Activated naive CD8-positive, alpha-beta T cell (primary cell): ENCODE results near the gene CIC.

Experiments
- H3K27ac Mint-ChIP-seq: one replicate; pipeline ENCODE4 v1.8.0; 2021; ENCODE audit warnings: mixed read lengths
- H3K27me3 Mint-ChIP-seq: one replicate; pipeline ENCODE4 v1.8.0; 2021; ENCODE audit warnings: mixed read lengths
- H3K36me3 Mint-ChIP-seq: one replicate; pipeline ENCODE4 v1.8.0; 2021; ENCODE audit warnings: mixed read lengths
- H3K4me1 Mint-ChIP-seq: one replicate; pipeline ENCODE4 v1.8.0; 2021; ENCODE audit warnings: low read depth, mixed read lengths
- H3K4me3 Mint-ChIP-seq: one replicate; pipeline ENCODE4 v1.8.0; 2021; ENCODE audit warnings: mild to moderate bottlenecking, mixed read lengths
- H3K9me3 Mint-ChIP-seq: one replicate; pipeline ENCODE4 v1.8.0; 2021; ENCODE audit warnings: low read depth, mixed read lengths

The CIC gene

GRCh38 chr19:42292042-42292960, 23.2 kb downstream of the CIC start:
- Mint-ChIP-seq H3K9me3 (no peaks in the 10 kb centered on the region), H3K4me1 (peaks cover 7% of the 10 kb centered on the region), H3K27ac (no peak overlapping the region), H3K27me3 (no peaks in the 10 kb centered on the region), H3K36me3 (no peaks in the 10 kb centered on the region), H3K4me3 (no peak overlapping the region)

- Mint-ChIP-seq H3K4me1 (peaks cover 7% of the 10 kb centered on the region), H3K9me3 (no peaks in the 10 kb centered on the region), H3K36me3 (no peaks in the 10 kb centered on the region), H3K4me3 (no peak overlapping the region), H3K27me3 (no peaks in the 10 kb centered on the region), H3K27ac (no peak overlapping the region)
Observed at GRCh38 chr19:42292963-42293362, 23.9 kb downstream of the CIC start.

DNA sequence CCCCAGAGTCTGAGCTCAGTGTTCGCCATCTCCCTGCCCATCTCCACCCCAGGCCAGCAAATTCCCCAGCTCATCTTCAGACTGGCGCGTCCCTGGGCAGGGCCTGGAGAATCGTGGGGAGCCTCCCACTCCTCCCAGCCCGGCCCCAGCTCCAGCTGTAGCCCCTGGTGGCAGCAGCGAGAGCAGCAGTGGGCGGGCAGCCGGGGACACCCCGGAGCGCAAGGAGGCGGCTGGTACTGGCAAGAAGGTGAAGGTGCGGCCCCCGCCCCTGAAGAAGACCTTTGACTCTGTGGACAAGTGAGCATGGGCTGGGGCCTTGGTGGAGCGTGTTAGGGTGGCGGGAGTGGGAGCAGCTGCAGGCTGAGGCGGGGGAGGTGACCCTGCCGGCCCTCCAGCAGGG, 24.5 kb downstream of the CIC start:
- Mint-ChIP-seq H3K4me3 (no peak overlapping the region), H3K27me3 (no peaks in the 10 kb centered on the region), H3K27ac (no peak overlapping the region), H3K36me3 (no peaks in the 10 kb centered on the region), H3K9me3 (no peaks in the 10 kb centered on the region), H3K4me1 (peaks cover 7% of the 10 kb centered on the region)

- H3K36me3 Mint-ChIP-seq, result no peaks in the 10 kb centered on the region
- no peaks in the 10 kb centered on the region for H3K27me3 Mint-ChIP-seq
- H3K9me3 Mint-ChIP-seq, result no peaks in the 10 kb centered on the region
- H3K4me1 Mint-ChIP-seq, result peaks cover 7% of the 10 kb centered on the region
- H3K27ac Mint-ChIP-seq, result no peak overlapping the region
- H3K4me3 Mint-ChIP-seq, result no peak overlapping the region
Observed at GRCh38 chr19:42293948-42294347, 24.9 kb downstream of the CIC start.

- Mint-ChIP-seq H3K27me3 (no peaks in the 10 kb centered on the region), H3K4me3 (no peak overlapping the region), H3K4me1 (peaks cover 7% of the 10 kb centered on the region), H3K36me3 (no peaks in the 10 kb centered on the region), H3K9me3 (no peaks in the 10 kb centered on the region), H3K27ac (no peak overlapping the region)
Observed at GRCh38 chr19:42294471-42295137, 25.6 kb downstream of the CIC start.

DNA sequence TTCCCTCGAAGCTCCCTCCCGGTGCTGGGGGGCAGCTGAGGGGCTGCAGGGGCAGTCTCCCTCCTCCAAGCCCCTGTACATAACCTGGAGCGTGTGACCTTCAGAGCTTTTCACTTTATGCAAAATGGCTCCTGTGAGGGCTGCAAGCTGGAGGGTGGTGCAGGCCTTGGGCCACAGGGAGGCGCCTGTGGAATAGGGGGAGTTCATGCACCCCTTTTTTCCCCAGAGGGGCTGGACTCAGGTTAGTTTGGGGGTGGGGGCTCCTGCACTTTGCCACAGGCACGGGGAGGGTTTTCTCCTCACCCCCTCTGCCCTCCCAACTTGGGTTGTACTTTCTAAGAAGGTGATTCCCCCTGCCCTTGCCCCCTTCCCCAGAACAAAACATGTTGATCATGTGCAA, 26.3 kb downstream of the CIC start:
- Mint-ChIP-seq H3K27me3 (no peaks in the 10 kb centered on the region), H3K4me3 (no peak overlapping the region), H3K9me3 (no peaks in the 10 kb centered on the region), H3K27ac (no peak overlapping the region), H3K4me1 (peaks cover 9% of the 10 kb centered on the region), H3K36me3 (no peaks in the 10 kb centered on the region)

DNA sequence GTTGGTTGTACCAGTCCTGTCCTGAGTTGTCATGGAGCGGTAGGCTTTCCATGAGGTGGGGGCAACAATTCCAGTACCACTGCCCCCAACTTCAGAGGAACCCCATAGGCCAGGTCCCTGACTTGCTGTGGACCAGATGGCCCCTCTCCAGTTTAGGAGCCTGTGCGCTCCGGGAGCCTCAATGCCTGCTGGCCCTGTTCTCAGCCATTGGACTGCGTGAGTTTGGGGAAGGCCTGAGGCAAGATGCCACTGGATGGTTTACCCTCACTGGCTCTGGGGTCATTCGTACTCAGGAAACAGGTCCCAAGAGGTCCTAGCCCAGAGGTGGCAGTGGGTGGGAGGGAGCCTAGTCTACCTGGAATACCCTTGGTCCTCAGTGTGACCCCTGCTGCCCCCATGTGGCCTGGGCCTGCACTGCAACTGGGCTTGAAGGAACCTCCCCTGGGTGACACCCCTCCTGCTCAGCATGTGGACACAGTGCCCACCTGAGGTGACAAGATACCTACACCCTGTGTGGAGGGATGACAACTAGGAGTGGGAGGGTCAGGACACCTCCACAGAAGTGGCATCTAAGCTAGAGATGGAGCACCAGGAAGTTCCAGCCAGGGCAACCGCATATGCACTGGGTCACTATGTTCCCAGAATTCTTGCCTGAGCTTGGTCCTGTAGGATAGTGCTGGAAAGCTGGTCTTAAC, 26.9 kb downstream of the CIC start:
- Mint-ChIP-seq H3K27me3 (no peaks in the 10 kb centered on the region), H3K9me3 (no peaks in the 10 kb centered on the region), H3K36me3 (no peaks in the 10 kb centered on the region), H3K27ac (no peak overlapping the region), H3K4me1 (peaks cover 9% of the 10 kb centered on the region), H3K4me3 (no peak overlapping the region)

DNA sequence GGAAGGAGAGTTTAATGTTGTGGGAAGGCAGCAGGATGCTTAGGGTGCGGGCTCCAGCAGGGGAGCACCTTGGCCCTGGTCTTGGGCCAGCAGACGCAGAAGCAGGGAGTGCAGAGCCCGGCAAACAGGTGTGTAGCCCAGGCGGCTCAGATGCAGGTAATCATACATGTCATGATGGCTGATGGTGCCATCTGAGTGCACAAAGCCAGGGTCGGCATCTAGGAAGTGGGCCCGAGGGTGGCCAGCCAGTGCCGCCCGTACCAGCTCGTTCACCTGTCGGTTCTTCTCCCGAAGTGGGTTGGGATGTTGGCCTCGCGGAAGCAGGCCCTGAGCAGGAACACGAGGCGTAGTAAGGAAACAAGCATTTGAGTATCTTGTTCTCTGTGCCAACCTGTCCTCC, 28.0 kb downstream of the CIC start:
- Mint-ChIP-seq H3K4me1 (peaks cover 11% of the 10 kb centered on the region), H3K9me3 (no peaks in the 10 kb centered on the region), H3K27me3 (no peaks in the 10 kb centered on the region), H3K4me3 (no peak overlapping the region), H3K27ac (no peak overlapping the region), H3K36me3 (no peaks in the 10 kb centered on the region)

GRCh38 chr19:42301646-42302203, 32.7 kb downstream of the CIC start, which contains the start of gene PRR19:
TSS of gene PRR19 (plus strand) at chr19:42302132. CDS start at chr19:42309585, 7,453 bp downstream.
- Mint-ChIP-seq H3K36me3 (no peaks in the 10 kb centered on the region), H3K4me1 (peaks cover 19% of the 10 kb centered on the region), H3K9me3 (no peaks in the 10 kb centered on the region), H3K27ac (peak within 1 kb of the TSS; percentile 90), H3K4me3 (peak within 1 kb of the TSS; percentile 89), H3K27me3 (no peaks in the 10 kb centered on the region)

DNA sequence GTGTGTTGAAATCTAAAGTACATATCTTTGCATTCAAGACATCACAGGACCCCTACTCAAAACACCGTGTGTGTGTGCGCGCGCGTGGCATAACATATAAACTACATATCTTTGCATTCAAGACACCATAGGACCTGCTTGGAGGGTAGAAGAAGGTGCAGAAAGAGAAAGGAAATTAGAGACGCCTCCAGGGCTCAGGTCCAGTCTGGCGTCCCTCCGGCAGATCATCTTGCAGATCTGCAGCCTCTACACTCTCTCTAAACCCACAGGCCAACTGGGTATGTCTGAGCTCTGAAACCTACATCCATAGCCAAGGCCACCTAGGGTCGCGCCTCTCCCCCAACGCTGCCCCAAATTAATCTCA, 34.0 kb downstream of the CIC start:
- H3K36me3 Mint-ChIP-seq, result no peaks in the 10 kb centered on the region
- peak overlapping the region; percentile 89 for H3K4me3 Mint-ChIP-seq
- H3K9me3 Mint-ChIP-seq, result no peaks in the 10 kb centered on the region
- H3K27me3 Mint-ChIP-seq, result no peaks in the 10 kb centered on the region
- H3K4me1 Mint-ChIP-seq, result peaks cover 19% of the 10 kb centered on the region
- H3K27ac Mint-ChIP-seq, result peak overlapping the region; percentile 90

GRCh38 chr19:42303876-42304275, 34.8 kb downstream of the CIC start:
- no peaks in the 10 kb centered on the region for H3K36me3 Mint-ChIP-seq
- no peaks in the 10 kb centered on the region for H3K9me3 Mint-ChIP-seq
- H3K27ac Mint-ChIP-seq, result no peak overlapping the region
- H3K4me1 Mint-ChIP-seq, result peaks cover 19% of the 10 kb centered on the region
- H3K4me3 Mint-ChIP-seq, result no peak overlapping the region
- no peaks in the 10 kb centered on the region for H3K27me3 Mint-ChIP-seq

GRCh38 chr19:42306646-42307045, 37.6 kb downstream of the CIC start:
- peaks cover 4% of the 10 kb centered on the region for H3K27me3 Mint-ChIP-seq

GRCh38 chr19:42309686-42310085, 40.6 kb downstream of the CIC start:
- peaks cover 14% of the 10 kb centered on the region for H3K4me1 Mint-ChIP-seq
- H3K9me3 Mint-ChIP-seq, result no peaks in the 10 kb centered on the region
- H3K27ac Mint-ChIP-seq, result no peak overlapping the region

More at GRCh38 chr19:42306646-42307045, 37.6 kb downstream of the CIC start:
- H3K4me3 Mint-ChIP-seq, result no peak overlapping the region
- peaks cover 12% of the 10 kb centered on the region for H3K4me1 Mint-ChIP-seq
- H3K36me3 Mint-ChIP-seq, result no peaks in the 10 kb centered on the region
- H3K27ac Mint-ChIP-seq, result no peak overlapping the region
- no peaks in the 10 kb centered on the region for H3K9me3 Mint-ChIP-seq

GRCh38 chr19:42311657-42312056, 42.6 kb downstream of the CIC start:
- peaks cover 13% of the 10 kb centered on the region for H3K27me3 Mint-ChIP-seq
- no peaks in the 10 kb centered on the region for H3K9me3 Mint-ChIP-seq
- peaks cover 14% of the 10 kb centered on the region for H3K4me1 Mint-ChIP-seq
- no peak overlapping the region for H3K4me3 Mint-ChIP-seq
- no peak overlapping the region for H3K27ac Mint-ChIP-seq
- H3K36me3 Mint-ChIP-seq, result no peaks in the 10 kb centered on the region

More at GRCh38 chr19:42309686-42310085, 40.6 kb downstream of the CIC start:
- H3K27me3 Mint-ChIP-seq, result peaks cover 11% of the 10 kb centered on the region
- H3K36me3 Mint-ChIP-seq, result no peaks in the 10 kb centered on the region
- H3K4me3 Mint-ChIP-seq, result no peak overlapping the region

GRCh38 chr19:42312370-42312769, 43.3 kb downstream of the CIC start:
- H3K36me3 Mint-ChIP-seq, result no peaks in the 10 kb centered on the region
- H3K27ac Mint-ChIP-seq, result no peak overlapping the region
- H3K9me3 Mint-ChIP-seq, result no peaks in the 10 kb centered on the region
- H3K27me3 Mint-ChIP-seq, result peaks cover 13% of the 10 kb centered on the region
- peak overlapping the region; percentile 80 for H3K4me3 Mint-ChIP-seq
- H3K4me1 Mint-ChIP-seq, result peaks cover 19% of the 10 kb centered on the region
